GM19043 (cell line): ENCODE data around the gene PRPSAP1.
A peak's percentile ranks its signal among the peaks of the same experiment; 100 is the strongest.

ENCODE experiments used
- ATAC-seq: cut with Tn5 transposase; IDR thresholded peaks from one replicate; pipeline ENCODE4 v1.9.1; 2021; ENCODE audit warnings: low read depth; ENCODE audit not compliant: unreplicated experiment

Gene PRPSAP1

GRCh38 chr17:76353599-76354316, at the start of gene PRPSAP1:
Gene PRPSAP1, minus strand, starts transcription at chr17:76353916. Its CDS starts 213 bp downstream, at chr17:76353703.
- peak; percentile 70 for ATAC-seq

- ATAC-seq = no peak
Observed at GRCh38 chr17:76402711-76403110, 49.0 kb upstream of the PRPSAP1 start.

GRCh38 chr17:76399175-76400172, 45.8 kb upstream of the PRPSAP1 start:
- ATAC-seq = no peak

GRCh38 chr17:76398523-76399174, 44.9 kb upstream of the PRPSAP1 start:
- no peak for ATAC-seq

GRCh38 chr17:76397687-76398522, 44.2 kb upstream of the PRPSAP1 start:
- no peak for ATAC-seq

GRCh38 chr17:76397184-76397583, 43.5 kb upstream of the PRPSAP1 start:
- no peak for ATAC-seq

GRCh38 chr17:76395980-76396379, 42.3 kb upstream of the PRPSAP1 start:
- ATAC-seq = no peak

GRCh38 chr17:76394166-76394565, 40.5 kb upstream of the PRPSAP1 start:
- no peak for ATAC-seq

GRCh38 chr17:76391200-76391715, 37.5 kb upstream of the PRPSAP1 start:
- no peak for ATAC-seq

- ATAC-seq = no peak
Observed at GRCh38 chr17:76390003-76390421, 36.3 kb upstream of the PRPSAP1 start.

- ATAC-seq = no peak
Observed at GRCh38 chr17:76388966-76389888, 35.5 kb upstream of the PRPSAP1 start.

- ATAC-seq = no peak
Observed at GRCh38 chr17:76386966-76387765, 33.5 kb upstream of the PRPSAP1 start.

GRCh38 chr17:76385892-76386786, 32.4 kb upstream of the PRPSAP1 start:
- ATAC-seq = no peak

- ATAC-seq = no peak
Observed at GRCh38 chr17:76384987-76385891, 31.5 kb upstream of the PRPSAP1 start.

- ATAC-seq = peak; percentile 54
Observed at GRCh38 chr17:76384222-76384986, 30.7 kb upstream of the PRPSAP1 start, which contains the start of gene SPHK1. Gene SPHK1, plus strand, starts transcription at chr17:76384609. Its CDS starts 1,036 bp downstream, at chr17:76385645.
